NCI-H69 (cell line): ENCODE results near the gene ZNF561.
"Not testable (repeated sequence)": the region's sequence is repeated elsewhere in the genome, so short reads cannot be mapped to it uniquely, and the experiment has no call there.

Experiments used
- DNase-seq: peaks from one replicate; lab custom pipeline; 2025; lab: John Stamatoyannopoulos, UW

Gene ZNF561

GRCh38 chr19:9621156-9622037 is at the start of gene ZNF561:
Gene ZNF561, minus strand, starts transcription at chr19:9621232. Its CDS starts 1,776 bp downstream, at chr19:9619456.
- peak; percentile 83 for DNase-seq

DNA sequence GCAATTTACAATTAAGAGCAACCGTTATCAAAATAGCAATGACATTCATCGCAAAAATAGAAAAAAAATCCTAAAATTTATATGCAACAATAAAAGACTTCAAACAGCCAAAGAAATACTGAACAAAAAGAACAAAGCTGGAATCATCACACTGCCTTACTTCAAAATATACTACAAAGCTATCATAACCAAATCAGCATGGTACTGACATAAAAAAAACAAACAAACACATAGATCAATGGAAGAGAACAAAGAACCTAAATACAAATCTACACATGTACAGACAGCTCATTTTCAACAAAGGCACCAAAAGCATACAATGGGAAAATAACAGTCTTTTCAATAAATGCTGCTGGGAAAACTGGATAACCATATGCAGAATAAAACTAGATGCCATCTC is 47.5 kb upstream of the ZNF561 start:
- no peak for DNase-seq

- no peak for DNase-seq
These were observed 46.9 kb upstream of the ZNF561 start for GRCh38 chr19:9667898-9668297.

- DNase-seq: no peak
These were observed 37.7 kb upstream of the ZNF561 start for GRCh38 chr19:9658769-9659168.

- DNase-seq: not testable (repeated sequence)
These were observed 32.1 kb upstream of the ZNF561 start for GRCh38 chr19:9653066-9653555.

DNA sequence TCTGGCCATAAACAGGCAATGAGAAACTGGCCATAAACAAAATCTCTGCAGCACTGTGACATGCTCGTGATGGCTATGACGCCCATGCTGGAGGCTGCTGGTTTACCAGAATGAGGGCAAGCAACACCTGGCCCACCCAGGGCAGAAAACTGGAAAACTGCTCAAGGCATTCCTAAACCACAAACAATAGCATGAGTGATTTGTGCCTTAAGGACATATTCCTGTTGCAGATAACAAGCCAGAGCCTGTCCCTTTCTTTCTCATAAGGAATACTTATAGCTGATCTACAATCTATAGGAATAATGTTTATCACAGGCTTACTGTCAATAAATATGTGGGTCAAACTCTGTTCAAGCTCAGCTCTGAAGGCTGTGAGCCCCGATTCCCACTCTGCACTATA is 30.4 kb upstream of the ZNF561 start:
- not testable (repeated sequence) for DNase-seq

- no peak for DNase-seq
These were observed 29.3 kb upstream of the ZNF561 start for GRCh38 chr19:9650345-9650744.

DNA sequence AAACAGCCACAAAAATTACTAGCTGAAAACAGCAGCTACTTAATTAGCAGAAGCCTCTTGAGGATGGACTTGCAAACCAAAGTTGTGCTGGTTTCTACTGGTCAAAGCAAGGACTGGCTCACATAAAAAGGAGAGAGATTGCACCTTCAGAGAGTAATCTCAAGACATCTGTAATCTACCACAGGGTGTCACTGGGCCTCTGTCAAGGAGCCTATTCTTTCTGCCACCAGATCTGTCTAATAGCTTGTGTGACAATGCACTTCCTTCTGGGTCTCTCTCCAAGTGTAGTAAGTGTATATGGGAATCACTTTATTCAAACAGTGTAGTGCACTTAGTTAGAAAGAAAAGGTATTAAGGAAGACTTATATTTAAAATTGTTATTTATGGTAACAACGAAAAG is 24.4 kb upstream of the ZNF561 start:
- no peak for DNase-seq

GRCh38 chr19:9644472-9644871 is 23.4 kb upstream of the ZNF561 start:
- no peak for DNase-seq

DNA sequence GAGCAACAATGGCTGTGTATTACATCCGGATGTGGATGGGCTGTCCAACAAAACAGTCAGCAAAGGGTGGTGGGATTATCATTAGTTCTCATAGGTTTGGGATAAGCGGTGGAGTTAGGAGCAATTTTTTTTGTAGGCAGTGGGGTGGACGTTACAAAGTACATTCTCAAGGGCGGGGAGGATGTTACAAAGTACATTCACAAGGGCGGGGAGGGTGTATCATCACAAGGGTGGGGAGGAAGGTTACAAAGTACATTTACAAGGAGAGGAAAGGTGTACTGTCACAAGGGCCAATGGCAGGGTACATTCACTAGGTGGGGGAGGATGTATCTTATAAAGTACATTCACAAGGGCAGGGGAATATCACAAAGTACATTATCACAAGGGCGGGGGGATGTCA is 20.8 kb upstream of the ZNF561 start:
- DNase-seq: no peak

- no peak for DNase-seq
These were observed 19.9 kb upstream of the ZNF561 start for GRCh38 chr19:9640956-9641355.

DNA sequence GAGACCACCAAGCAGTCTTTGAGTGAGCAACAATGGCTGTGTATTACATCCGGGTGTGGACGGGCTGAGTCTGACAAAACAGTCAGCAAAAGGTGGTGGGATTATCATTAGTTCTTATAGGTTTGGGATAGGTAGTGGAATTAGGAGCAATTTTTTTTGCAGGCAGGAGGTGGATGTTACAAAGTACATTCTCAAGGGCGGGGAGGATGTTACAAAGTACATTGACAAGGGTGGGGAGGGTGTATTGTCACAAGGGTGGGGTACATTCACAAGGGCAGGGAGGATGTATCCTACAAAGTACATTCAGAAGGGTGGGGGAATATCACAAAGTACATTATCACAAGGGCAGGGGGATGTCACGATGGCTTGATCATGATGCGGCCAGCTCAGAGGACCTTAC is 15.0 kb upstream of the ZNF561 start:
- DNase-seq: no peak

DNA sequence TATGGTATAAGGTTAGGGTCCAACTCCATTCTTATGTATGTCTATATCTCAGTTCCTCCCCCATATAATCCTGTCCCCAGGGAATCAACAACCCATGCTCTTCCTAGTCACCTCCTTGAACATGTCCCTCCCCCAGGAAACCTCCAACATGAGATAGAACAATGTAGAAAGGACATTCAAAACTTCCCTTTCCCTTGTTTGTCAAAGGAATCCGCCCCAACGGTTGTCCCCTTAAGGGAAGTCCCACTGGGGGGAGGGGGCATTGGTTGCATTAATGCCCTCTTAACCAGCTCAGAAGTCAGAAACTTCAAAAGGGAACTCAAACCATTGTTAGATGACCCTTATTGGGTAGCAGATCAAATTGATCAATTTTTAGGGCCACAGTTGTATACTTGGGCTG is 6.8 kb upstream of the ZNF561 start:
- no peak for DNase-seq

GRCh38 chr19:9622531-9622930 is 1.5 kb upstream of the ZNF561 start:
- no peak for DNase-seq

- DNase-seq: no peak
These were observed 233 bp downstream of the ZNF561 start for GRCh38 chr19:9620842-9621155.

DNA sequence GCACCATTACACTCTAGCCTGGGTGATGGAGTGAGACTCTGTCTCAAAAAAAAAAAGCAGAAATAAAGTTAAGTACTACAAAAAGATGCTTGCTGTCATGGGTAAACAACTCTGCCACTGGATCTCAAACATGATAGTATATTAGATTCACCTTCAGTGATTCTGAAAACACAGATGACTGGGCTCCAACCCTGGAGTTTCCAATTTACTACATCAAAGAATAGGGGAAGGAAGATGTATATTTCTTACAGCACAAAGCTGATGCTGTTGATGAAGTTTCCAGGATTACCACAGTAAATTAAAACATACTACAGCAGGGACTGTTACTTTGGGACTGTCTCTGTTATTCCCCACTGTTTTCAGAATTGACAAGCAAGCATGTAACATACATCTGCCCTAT is 5.2 kb downstream of the ZNF561 start:
- DNase-seq: no peak

DNA sequence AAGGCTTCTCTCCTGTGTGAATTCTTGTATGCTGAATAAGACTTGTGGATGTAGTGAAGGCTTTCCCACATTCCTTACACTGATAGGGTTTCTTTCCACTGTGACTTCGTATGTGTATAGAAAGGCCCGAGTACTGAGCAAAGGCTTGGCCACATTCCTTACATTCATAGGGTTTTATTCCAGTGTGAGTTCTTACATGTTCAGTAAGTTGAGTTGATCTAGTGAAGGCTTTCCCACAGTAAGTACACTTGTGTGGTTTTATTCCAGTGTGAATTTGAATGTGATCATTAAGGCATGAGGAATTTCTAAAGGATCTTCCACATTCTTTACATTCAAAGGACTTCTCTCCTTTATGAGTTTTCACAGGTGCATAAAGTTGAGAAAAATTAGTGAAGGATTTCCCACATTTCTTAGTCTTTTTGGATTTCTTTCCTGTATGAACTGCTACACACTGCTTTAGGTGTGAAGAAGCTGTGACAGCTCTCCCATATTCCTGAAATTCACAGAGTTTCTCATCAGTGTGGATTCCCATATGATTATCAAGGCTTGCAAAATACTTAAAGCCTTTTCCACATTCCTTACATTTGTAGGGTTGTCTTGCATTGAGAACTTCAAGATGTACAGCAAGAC is 10.4 kb downstream of the ZNF561 start:
- DNase-seq: no peak

DNA sequence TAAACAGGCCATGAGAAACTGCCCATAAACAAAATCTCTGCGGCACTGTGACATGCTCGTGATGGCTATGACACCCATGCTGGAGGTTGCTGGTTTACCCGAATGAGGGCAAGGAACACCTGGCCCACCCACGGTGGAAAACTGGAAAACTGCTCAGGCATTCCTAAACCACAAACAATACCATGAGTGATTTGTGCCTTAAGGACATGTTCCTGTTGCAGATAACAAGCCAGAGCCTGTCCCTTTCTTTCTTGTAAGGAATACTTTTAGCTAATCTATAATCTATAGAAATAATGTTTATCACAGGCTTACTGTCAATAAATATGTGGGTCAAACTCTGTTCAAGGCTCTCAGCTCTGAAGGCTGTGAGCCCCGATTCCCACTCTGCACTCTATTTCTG is 12.1 kb downstream of the ZNF561 start:
- DNase-seq: no peak

DNA sequence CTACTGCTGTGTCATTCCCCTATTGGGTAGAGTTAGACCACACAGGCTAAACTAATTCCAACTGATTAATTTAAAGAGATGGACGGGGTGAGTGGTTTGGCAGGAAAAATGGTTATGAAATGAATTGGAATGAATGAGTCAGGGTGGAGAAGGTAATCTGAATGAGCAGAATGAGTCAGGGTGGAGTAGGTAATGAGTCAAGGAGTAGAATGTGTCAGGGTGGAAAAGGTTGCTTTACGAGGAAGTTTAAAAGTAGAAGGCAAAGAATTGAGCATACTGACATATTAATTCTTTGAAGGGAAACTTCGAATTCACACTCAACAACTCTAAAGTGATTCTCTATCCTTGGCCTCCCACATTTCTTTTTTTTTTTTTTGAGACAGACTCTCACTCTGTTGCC is 24.0 kb downstream of the ZNF561 start:
- DNase-seq: no peak

GRCh38 chr19:9586764-9587163 is 34.3 kb downstream of the ZNF561 start:
- peak; percentile 75 for DNase-seq

DNA sequence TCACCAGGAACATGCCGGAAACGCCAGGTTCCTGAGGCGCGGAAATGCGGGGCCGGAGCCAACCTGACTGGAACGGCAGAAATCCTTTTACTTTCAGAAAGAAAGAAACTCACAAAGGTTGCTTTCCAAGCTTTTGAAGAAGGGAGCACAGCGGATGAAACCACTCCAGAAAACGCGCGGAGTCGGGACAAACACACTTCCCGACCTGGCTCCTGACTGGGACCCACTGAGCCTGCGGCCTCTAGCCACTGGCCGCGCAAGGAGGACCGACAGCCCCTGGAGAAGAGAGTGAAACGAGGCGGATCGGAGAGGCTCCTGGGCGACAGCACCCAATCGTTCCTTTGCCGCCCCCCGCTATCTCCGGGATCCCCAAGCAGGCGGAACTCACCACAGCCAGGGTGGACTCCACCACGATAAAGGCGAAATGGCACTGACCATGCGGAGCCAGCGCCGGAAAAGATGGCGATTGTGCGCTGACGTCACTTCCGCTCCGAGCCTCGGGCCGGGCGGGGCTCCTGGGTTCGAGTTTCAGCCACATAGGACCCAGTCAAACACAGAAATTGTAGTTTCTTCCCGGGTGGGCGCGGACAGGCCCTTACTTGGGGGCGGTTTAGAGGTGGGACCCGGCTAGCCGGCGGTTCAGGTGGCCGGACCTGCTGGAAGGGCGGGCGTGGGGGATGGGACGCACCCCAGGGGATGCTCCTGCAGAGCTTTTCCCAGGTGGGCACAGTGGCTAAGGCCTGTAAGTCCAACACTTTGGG is 36.8 kb downstream of the ZNF561 start, which contains the start of gene ZNF121:
Gene ZNF121 (minus strand): TSS at position 432 of the 761 bp plus-strand sequence. CDS start 16,407 bp downstream, outside the sequence.
- peak; percentile 91 for DNase-seq

GRCh38 chr19:9582081-9582725 is 38.8 kb downstream of the ZNF561 start:
- DNase-seq: not testable (repeated sequence)
